Large intestine (tissue), 3 donors: ENCODE data around the gene APOBEC3G. TPM values are rescaled to one million over a fixed set of nuclear protein-coding genes. Genes with fewer than 3 reads are reported as not detected.
A peak's percentile ranks its signal among the peaks of the same experiment; 100 is the strongest.
"Not testable (repeated sequence)": the region's sequence is repeated elsewhere in the genome, so short reads cannot be mapped to it uniquely, and the experiment has no call there.

Experiments
- DNase-seq, 2 donors: peaks; one replicate each; pipeline versions ENCODE4 v3.0.0 to v3.0.0-alpha.2; 2013
- H3K27ac ChIP-seq: one replicate; pipeline ENCODE4 v1.5.1; 2013; ENCODE audit warnings: low read length
- H3K27me3 ChIP-seq: 2 replicates; pipeline ENCODE4 v1.6.1; 2013; ENCODE audit warnings: low read length; ENCODE audit not compliant: control insufficient read depth, insufficient read depth
- H3K36me3 ChIP-seq: 2 replicates; pipeline ENCODE4 v1.6.1; 2013; ENCODE audit warnings: low read length; ENCODE audit not compliant: control insufficient read depth, insufficient read depth
- H3K4me1 ChIP-seq: one replicate; pipeline ENCODE4 v1.6.1; 2013; ENCODE audit warnings: low read length; ENCODE audit not compliant: control insufficient read depth, insufficient read depth
- H3K4me3 ChIP-seq: one replicate; pipeline ENCODE4 v1.5.1; 2013; ENCODE audit warnings: low read length
- H3K9me3 ChIP-seq: one replicate; pipeline ENCODE4 v1.6.1; 2013; ENCODE audit warnings: mild to moderate bottlenecking, low read depth, low read length, moderate library complexity; ENCODE audit not compliant: control insufficient read depth
- WGBS: methylation state at CpG from one replicate; pipeline ENCODE4 v1.1.5; 2013; ENCODE audit warnings: low lambda C conversion rate; ENCODE audit not compliant: insufficient coverage; 5-methylcytosine and 5-hydroxymethylcytosine counted together
- polyA plus RNA-seq: library from polyadenylated mRNA; unstranded; fragments of 120-200 nt; gene quantifications from one replicate; pipeline ENCODE4 v1.2.1, GENCODE V29; 2013

The APOBEC3G gene
- polyA plus RNA-seq, 1 donor = 7.0 TPM

DNA sequence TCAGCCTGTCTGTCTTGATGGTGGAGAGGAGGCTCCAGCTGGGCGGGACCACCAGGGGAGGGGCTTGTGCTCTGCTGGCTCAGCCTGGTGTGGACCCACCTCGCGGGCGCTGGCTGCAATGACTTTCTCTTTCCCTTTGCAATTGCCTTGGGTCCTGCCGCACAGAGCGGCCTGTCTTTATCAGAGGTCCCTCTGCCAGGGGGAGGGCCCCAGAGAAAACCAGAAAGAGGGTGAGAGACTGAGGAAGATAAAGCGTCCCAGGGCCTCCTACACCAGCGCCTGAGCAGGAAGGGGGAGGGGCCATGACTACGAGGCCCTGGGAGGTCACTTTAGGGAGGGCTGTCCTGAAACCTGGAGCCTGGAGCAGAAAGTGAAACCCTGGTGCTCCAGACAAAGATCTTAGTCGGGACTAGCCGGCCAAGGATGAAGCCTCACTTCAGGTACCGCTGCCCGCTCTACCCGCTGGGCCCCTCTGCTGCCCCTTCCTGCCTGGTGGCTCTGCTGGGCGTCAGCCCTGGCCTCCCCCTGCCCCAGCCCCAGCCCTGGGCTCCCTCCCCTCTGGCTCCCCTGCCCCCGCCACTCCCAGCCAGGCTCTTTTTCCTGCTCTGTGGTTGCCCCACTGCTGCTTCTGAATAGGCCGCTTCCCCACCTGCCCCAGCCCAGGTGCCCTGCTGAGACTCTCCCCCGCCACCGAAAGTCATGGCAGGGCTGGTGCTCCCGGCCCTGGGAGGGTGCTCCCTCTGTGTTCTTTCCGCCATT, 36.4 kb upstream of the APOBEC3G start, which contains the start of gene APOBEC3F:
Gene APOBEC3F (plus strand): TSS at position 327 of the 759 bp plus-strand sequence. CDS start 97 bp downstream, at position 424.
- H3K4me1 ChIP-seq, H3K9me3 ChIP-seq, H3K27me3 ChIP-seq, H3K36me3 ChIP-seq: not testable (repeated sequence)
- no CpG with 5 or more reads among the region's 21 CpGs for WGBS
- Histone ChIP-seq H3K4me3 (peak within 1 kb of the TSS; percentile 45), H3K27ac (peak within 1 kb of the TSS; percentile 71)
- DNase-seq = peak; percentile 31 to 74

DNA sequence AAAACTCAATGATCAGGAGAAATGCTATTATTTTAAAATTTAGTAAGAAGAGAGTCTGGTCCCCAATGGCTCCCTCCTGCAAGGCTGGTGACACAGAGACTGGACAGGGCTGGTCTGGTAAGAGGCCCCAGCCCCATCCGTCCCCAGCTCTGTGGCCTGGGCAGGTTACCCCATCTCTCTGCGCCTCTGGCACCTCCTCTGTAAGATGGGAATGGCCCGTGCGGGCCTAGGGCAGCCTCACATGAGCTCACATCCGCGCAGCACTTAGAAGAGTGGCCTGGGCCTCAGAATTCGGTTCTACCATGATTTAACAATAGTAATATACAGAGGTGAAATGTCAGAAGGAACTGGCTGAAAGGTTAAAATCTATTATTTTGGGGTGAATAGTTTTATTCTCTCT, 35.2 kb upstream of the APOBEC3G start:
- Histone ChIP-seq H3K4me1 (peaks cover 3% of the 10 kb centered on the region), H3K36me3 (no peaks in the 10 kb centered on the region), H3K27me3 (no peaks in the 10 kb centered on the region), H3K4me3 (no peak overlapping the region), H3K27ac (no peak overlapping the region), H3K9me3 (no peaks in the 10 kb centered on the region)
- DNase-seq = no peak
- no CpG with 5 or more reads among the region's 7 CpGs for WGBS

DNA sequence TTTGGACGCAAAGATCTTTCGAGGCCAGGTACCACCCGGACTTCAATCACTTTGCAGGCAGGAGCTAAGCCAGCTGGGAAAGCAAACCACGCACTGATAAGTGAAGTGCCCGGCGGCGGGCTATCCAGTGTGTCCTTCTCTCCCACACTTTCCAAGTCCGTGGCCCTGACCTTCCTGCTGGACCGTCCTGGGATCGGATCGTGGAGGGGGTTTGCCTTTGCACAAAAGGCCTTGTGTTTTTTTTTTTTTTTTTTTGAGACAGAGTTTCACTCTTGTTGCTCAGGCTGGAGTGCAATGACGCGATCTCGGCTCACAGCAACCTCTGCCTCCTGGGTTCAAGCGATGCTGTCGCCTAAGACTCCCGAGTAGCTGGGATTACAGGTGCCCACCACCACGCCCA, 34.0 kb upstream of the APOBEC3G start:
- H3K27ac ChIP-seq, H3K4me1 ChIP-seq, H3K9me3 ChIP-seq, H3K36me3 ChIP-seq, H3K27me3 ChIP-seq, DNase-seq, H3K4me3 ChIP-seq: not testable (repeated sequence)
- no CpG with 5 or more reads among the region's 18 CpGs for WGBS

DNA sequence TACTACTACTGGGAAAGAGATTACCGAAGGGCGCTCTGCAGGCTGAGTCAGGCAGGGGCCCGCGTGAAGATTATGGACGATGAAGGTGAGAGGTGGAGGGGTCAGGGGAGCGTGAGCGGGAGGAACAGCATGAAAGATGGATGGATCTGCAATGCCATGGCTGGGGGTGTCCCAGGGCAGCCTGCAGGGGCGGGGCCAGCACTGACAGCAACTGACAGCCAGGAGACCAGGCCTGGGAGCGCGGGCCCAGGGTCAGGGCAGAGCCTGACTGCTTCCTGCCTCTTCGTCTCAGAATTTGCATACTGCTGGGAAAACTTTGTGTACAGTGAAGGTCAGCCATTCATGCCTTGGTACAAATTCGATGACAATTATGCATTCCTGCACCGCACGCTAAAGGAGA, 31.9 kb upstream of the APOBEC3G start:
- DNase-seq, H3K4me3 ChIP-seq, H3K36me3 ChIP-seq, H3K27ac ChIP-seq, H3K9me3 ChIP-seq, H3K27me3 ChIP-seq, H3K4me1 ChIP-seq: not testable (repeated sequence)
- 90% methylated on average over 2 of the region's 14 CpGs for WGBS

DNA sequence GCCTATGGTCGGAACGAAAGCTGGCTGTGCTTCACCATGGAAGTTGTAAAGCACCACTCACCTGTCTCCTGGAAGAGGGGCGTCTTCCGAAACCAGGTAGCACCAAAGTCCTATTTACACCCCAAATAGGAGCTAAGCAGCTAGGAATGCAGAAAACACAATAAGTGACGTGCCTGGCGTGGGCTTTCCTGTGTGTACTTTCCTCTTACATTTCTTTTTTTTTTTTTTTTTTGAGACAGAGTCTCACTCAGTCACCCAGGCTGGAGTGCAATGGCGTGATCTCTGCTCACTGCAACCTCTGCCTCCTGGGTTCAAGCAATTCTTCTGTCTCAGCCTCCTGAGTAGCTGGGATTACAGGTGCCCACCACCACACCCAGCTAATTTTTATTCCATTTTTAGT, 27.6 kb upstream of the APOBEC3G start:
- no CpG with 5 or more reads among the region's 7 CpGs for WGBS
- H3K27ac ChIP-seq = not testable (repeated sequence)

DNA sequence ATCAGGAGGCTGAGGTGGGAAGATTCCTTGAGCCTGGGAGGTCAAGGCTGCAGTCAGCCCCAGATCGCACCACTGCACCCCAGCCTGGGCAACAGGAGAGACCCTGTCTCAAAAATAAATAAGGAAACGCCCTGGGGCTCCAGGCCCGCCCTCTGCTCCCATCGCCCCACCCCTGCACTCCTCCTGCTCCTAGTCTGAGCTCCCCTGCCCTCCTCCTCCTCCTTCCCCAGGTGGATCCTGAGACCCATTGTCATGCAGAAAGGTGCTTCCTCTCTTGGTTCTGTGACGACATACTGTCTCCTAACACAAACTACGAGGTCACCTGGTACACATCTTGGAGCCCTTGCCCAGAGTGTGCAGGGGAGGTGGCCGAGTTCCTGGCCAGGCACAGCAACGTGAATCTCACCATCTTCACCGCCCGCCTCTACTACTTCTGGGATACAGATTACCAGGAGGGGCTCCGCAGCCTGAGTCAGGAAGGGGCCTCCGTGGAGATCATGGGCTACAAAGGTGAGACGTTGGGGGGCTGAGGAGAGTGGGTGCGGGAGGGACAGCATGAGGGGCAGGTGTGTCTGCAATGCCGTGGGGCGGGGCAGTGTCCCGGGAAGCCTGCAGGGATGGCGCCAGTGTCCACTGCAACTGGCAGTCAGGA, 25.1 kb upstream of the APOBEC3G start:
- DNase-seq, H3K4me3 ChIP-seq, H3K9me3 ChIP-seq, H3K27me3 ChIP-seq, H3K4me1 ChIP-seq, H3K27ac ChIP-seq, H3K36me3 ChIP-seq: not testable (repeated sequence)
- WGBS = 100% methylated on average over 1 of the region's 18 CpGs

More for the DNA sequence above, 27.6 kb upstream of the APOBEC3G start:
- not testable (repeated sequence) for H3K36me3 ChIP-seq, H3K4me3 ChIP-seq, H3K9me3 ChIP-seq, DNase-seq, H3K4me1 ChIP-seq, H3K27me3 ChIP-seq

DNA sequence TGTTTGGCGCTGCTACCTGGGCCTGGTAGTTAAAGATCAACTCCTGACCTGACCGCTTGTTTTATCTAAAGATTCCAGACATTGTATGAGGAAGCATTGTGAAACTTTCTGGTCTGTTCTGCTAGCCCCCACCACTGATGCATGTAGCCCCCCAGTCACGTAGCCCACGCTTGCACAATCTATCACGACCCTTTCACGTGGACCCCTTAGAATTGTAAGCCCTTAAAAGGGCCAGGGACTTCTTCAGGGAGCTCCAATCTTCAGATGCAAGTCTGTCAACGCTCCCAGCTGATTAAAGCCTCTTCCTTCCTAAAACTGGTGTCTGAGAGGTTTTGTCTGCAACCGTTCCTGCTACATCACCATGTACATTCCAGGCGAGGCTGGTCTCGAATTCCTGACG, 21.4 kb upstream of the APOBEC3G start:
- Histone ChIP-seq H3K4me1 (no peaks in the 10 kb centered on the region), H3K4me3 (no peak overlapping the region), H3K27me3 (peaks cover 2% of the 10 kb centered on the region), H3K9me3 (no peaks in the 10 kb centered on the region), H3K27ac (no peak overlapping the region), H3K36me3 (no peaks in the 10 kb centered on the region)
- WGBS = 100% methylated on average over 1 of the region's 11 CpGs
- no peak for DNase-seq

DNA sequence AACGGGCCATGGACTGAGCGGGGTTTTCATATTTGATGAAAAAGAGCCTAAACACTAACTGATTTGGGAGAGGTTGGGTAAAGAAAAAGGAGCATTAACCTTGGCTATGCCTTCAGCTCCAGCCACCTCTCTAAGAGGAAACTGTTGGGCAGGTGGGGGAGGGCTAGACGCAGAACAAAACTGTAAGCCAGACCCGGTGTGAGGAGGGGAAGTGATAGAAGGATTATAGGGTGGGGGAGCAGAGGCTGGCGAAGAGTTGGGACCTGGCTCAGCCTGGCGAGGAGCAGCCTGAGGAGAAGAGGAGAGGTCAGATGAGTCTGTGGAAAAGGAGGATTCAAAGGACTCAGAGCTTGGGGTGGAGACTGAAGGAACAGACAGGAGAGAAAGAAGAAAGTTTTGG, 15.8 kb upstream of the APOBEC3G start:
- DNase-seq, H3K36me3 ChIP-seq, H3K4me1 ChIP-seq, H3K27ac ChIP-seq, H3K9me3 ChIP-seq, H3K4me3 ChIP-seq, H3K27me3 ChIP-seq: not testable (repeated sequence)
- WGBS = 80% methylated on average over 1 of the region's 6 CpGs

DNA sequence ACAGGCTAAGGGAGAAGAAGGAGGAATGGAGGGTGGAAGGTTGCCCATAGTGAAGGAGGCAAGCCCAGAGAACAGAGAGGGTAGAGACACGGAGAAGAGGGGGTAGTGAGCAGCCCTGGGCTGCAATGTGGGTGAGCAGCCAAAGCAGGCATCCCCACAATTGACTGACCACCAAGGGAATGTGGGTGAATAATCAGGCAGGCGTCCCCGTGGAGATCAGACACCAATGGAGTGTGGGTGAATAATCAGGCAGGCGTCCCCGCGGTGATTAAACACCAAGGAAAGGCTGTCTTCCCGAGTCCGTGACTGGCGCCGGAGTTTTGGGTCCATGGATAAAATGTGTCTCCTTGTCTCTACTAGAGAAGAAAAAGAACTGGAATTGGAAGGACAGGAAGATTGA, 15.1 kb upstream of the APOBEC3G start:
- H3K4me1 ChIP-seq, H3K27me3 ChIP-seq, H3K27ac ChIP-seq, H3K36me3 ChIP-seq, H3K4me3 ChIP-seq, H3K9me3 ChIP-seq, DNase-seq: not testable (repeated sequence)
- 100% methylated on average over 1 of the region's 10 CpGs for WGBS

DNA sequence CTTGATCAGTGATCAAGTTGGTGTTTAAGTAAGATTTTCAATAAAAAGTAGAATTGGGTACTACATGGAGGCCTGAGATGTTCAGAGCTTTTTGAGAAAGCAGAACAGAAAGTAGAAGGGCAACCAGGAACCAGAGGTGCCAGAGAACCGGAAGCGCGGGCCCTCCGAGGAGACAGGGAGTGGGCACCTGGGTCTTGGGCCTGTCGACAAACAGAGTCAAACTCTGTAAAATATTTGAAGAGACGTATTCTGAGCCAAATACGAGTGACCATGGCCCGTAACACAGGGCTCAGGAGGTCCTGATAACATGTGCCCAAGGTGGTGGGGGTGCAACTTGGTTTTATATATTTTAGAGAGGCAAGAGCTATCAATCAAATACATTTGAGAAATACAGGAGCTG, 13.2 kb upstream of the APOBEC3G start:
- not testable (repeated sequence) for H3K9me3 ChIP-seq, H3K4me1 ChIP-seq, DNase-seq, H3K4me3 ChIP-seq, H3K27ac ChIP-seq, H3K36me3 ChIP-seq, H3K27me3 ChIP-seq
- no CpG with 5 or more reads among the region's 8 CpGs for WGBS
